Adrenal gland (tissue), 12 donors: Measurements from ENCODE around the gene PRR33. TPM values are rescaled to one million over a fixed set of nuclear protein-coding genes. Genes with fewer than 3 reads are reported as not detected.

ENCODE experiments used
- DNase-seq, 7 donors: peaks; one replicate each; pipeline ENCODE4 v3.0.0-alpha.2; 2019 to 2020
- H3K27ac ChIP-seq, 5 donors: fragments of 200-600 bp; sonication (generic) in 4 of 5; 1 replicate in 3 of 5; 2 replicates in 2 of 5; pipeline versions ENCODE4 v1.5.1 to v1.8.0; 2016 to 2020; ENCODE audit warnings: mild to moderate bottlenecking in 1 of 5
- H3K27me3 ChIP-seq: fragments of 200-600 bp; 2 replicates; pipeline ENCODE4 v1.8.0; 2021
- H3K36me3 ChIP-seq, 2 donors: fragments of 200-600 bp; replicated peaks in 1 of 2; 1 replicate in 1 of 2; 2 replicates in 1 of 2; pipeline versions ENCODE4 v1.5.1 to v1.8.0; 2018 to 2022
- H3K4me1 ChIP-seq, 2 donors: fragments of 200-600 bp; replicated peaks in 1 of 2; 1 replicate in 1 of 2; 2 replicates in 1 of 2; pipeline versions ENCODE4 v1.5.1 to v1.8.0; 2018 to 2021
- H3K4me3 ChIP-seq, 4 donors: fragments of 200-600 bp; sonication (generic) in 3 of 4; one replicate each; pipeline ENCODE4 v1.5.1; 2016 to 2018
- H3K9me3 ChIP-seq, 3 donors: fragments of 200-600 bp; sonication (generic) in 1 of 3; replicated peaks in 1 of 3; 1 replicate in 2 of 3; 2 replicates in 1 of 3; pipeline versions ENCODE4 v1.5.1 to v1.8.0; 2016 to 2021
- CTCF ChIP-seq, 6 experiments: fragments of 450-650 bp in 4 of 6; fragments of 200-600 bp in 2 of 6; sonication (generic) in 1 of 6; IDR thresholded peaks; 1 replicate in 5 of 6; 2 replicates in 1 of 6; pipeline versions ENCODE4 v1.5.1 to v1.8.0; 2016 to 2021; ENCODE audit warnings: antibody characterized with exemption in 6 of 6, mild to moderate bottlenecking in 2 of 6, moderate library complexity in 1 of 6
- POLR2A ChIP-seq, 2 donors: fragments of 450-650 bp; IDR thresholded peaks; one replicate each; pipeline ENCODE4 v1.6.1; 2017; ENCODE audit warnings: antibody characterized with exemption in 2 of 2, mild to moderate bottlenecking in 2 of 2, moderate library complexity in 1 of 2
- WGBS, 4 donors: extraction: QIAGEN DNeasy Blood & Tissue Kit in 2 of 4; methylation state at CpG; one replicate each; pipeline versions ENCODE4 v1.1.5 to v1.1.7; 2013 to 2017; 5-methylcytosine and 5-hydroxymethylcytosine counted together
- intact Hi-C, 2 donors: fragments of 100-400 bp; cut with DNase I; formaldehyde crosslinking; loops; one replicate each; pipeline versions ENCODE4 v1.14.1 to v1.15.0; 2022 to 2023
- microRNA-seq, 3 donors: library from miRNA; unstranded; fragments of <30 nt; microRNA quantifications; one replicate each; pipeline ENCODE4, GENCODE V29; 2017 to 2020
- polyA plus RNA-seq, 3 donors: library from polyadenylated mRNA; stranded (reverse); fragments of 200-250 nt in 2 of 3; fragments of 350-450 nt in 1 of 3; fragmentation: Illumina TruSeq in 1 of 3; extraction: RNeasy Lipid Tissue Mini Kit (QIAGEN cat#74804) in 1 of 3; gene quantifications; one replicate each; pipeline ENCODE4 v1.2.3, GENCODE V29; 2013 to 2014
- small RNA-seq, 2 donors: library from RNA; depleted of rRNA; stranded (forward); fragments of <200 nt; gene quantifications; one replicate each; pipeline ENCODE3, GENCODE V24; 2016
- total RNA-seq, 9 donors: library from RNA; depleted of rRNA in 4 of 9; stranded (reverse); fragments of >200 nt in 4 of 9; fragments of 120-200 nt in 1 of 9; fragmentation: NEBNext Ultra II Directional in 1 of 9; extraction: Animal tissue kit (Norgen Biotek cat#: 25700) in 1 of 9; gene quantifications; one replicate each; pipeline versions ENCODE4 v1.1.0 to v1.2.4, GENCODE V29; 2013 to 2023
- donor health status: healthy with polysubstance abuse.
- donor health status: Bipolar disorder and iron deficiency.
- donor health status: DM: yes; HTN: yes; CAD: no.
- donor health status: DM: no; HTN: no; CAD: no.
- donor health status: DM: no; HTN: no; CAD: no.
- donor health status: DM: yes; HTN: yes; CAD: no.

PRR33 gene
- total and polyA plus RNA-seq, 12 donors: 0.07 to 2.3 (median 0.25) TPM; not detected in 6

- peak in 2 of 7 donors; percentile 8 to 12 for DNase-seq
- Histone ChIP-seq H3K36me3 (no peaks in the 10 kb centered on the region), H3K4me3 (no peak overlapping the region), H3K27ac (peak overlapping the region in 2 of 5 donors; percentile 17 to 60), H3K27me3 (no peaks in the 10 kb centered on the region), H3K4me1 (peaks cover 32 to 33% of the 10 kb centered on the region in 2 donors), H3K9me3 (no peaks in the 10 kb centered on the region)
- TF ChIP-seq CTCF (IDR thresholded peaks at IDR 0.05) (no peak), POLR2A (IDR thresholded peaks at IDR 0.05) (no peak)
- WGBS, 4 donors: 76 to 86% (median 81%) methylated on average over 10 to 12 of the region's 12 CpGs
- intact Hi-C loops: loop anchor here (5.0 kb wide), 3 partner anchors 83 to 313 kb away; no protein-coding TSS in a partner anchor
Measured at GRCh38 chr11:1839204-1839923, 52.3 kb downstream of the PRR33 start.

- Histone ChIP-seq H3K4me1 (peaks cover 24 to 25% of the 10 kb centered on the region in 2 donors), H3K27ac (peak within 1 kb of the TSS in 2 of 5 donors; percentile 30 to 62), H3K4me3 (no peak within 1 kb of the TSS), H3K9me3 (no peaks in the 10 kb centered on the region), H3K36me3 (no peaks in the 10 kb centered on the region), H3K27me3 (no peaks in the 10 kb centered on the region)
- WGBS, 4 donors: 89 to 100% (median 92%) methylated on average over 7 to 32 of the region's 32 CpGs
- DNase-seq: peak in 4 of 7 donors; percentile 13 to 33 (median 25)
- TF ChIP-seq POLR2A (IDR thresholded peaks at IDR 0.05) (no peak), CTCF (IDR thresholded peaks at IDR 0.05) (no peak)
- intact Hi-C loops: loop anchor here (5.0 kb wide), 3 partner anchors 84 to 314 kb away; no protein-coding TSS in a partner anchor
Measured at GRCh38 chr11:1838426-1839144, 53.1 kb downstream of the PRR33 start, which contains the start of gene TNNI2. TSS of gene TNNI2 (plus strand) at chr11:1838981. CDS start at chr11:1839697, 716 bp downstream.

Small RNA genes within 50 kb of the gene (microRNA-seq; reads per million reads assigned to microRNA genes)
- gene MIR4298 (0 reads per million in 3 donors), gene MIR7847 (0 reads per million in 3 donors)

Small RNA genes within 50 kb of the gene (small RNA-seq; reads per million reads assigned to genes)
- gene AC051649.1 (0 reads per million in 2 donors), gene MIR4298 (0 reads per million in 2 donors)

Other genes with a start within 250 kb of the PRR33 start
- gene KRTAP5-6, start 194.7 kb downstream of the PRR33 start, total RNA-seq: under 1 TPM in 1 of 9 donors, not detected in 8; 0.61 TPM
- not detected for gene KRTAP5-6, start 194.7 kb downstream of the PRR33 start, polyA plus RNA-seq
- gene IFITM10, start 141.3 kb downstream of the PRR33 start, total RNA-seq: 100 to 1,000 TPM in 1 of 9 donors, 10 to 100 TPM in 7, under 1 TPM in 1; 0.28 to 112 (median 30.3) TPM
- gene IFITM10, start 141.3 kb downstream of the PRR33 start, polyA plus RNA-seq: 100 to 1,000 TPM in 1 of 3 donors, 10 to 100 TPM in 1, 1 to 10 TPM in 1; 6.3 to 267 (median 76.5) TPM
- gene CTSD, start 128.0 kb downstream of the PRR33 start, total RNA-seq: 1,000 to 10,000 TPM in 8 of 9 donors, 100 to 1,000 TPM in 1; 191 to 4,168 (median 2,220) TPM
- gene CTSD, start 128.0 kb downstream of the PRR33 start, polyA plus RNA-seq: 1,000 to 10,000 TPM in 2 of 3 donors, 100 to 1,000 TPM in 1; 641 to 1,561 (median 1,335) TPM
- 1 to 10 TPM in 1 of 9 donors, under 1 TPM in 2, not detected in 6; 0.44 to 1.2 (median 0.61) TPM for gene SYT8, start 56.9 kb downstream of the PRR33 start, total RNA-seq
- 1 to 10 TPM in 1 of 3 donors, under 1 TPM in 1, not detected in 1; 0.91 to 3.1 TPM for gene SYT8, start 56.9 kb downstream of the PRR33 start, polyA plus RNA-seq
- gene TNNI2, start 52.9 kb downstream of the PRR33 start, total RNA-seq: 10 to 100 TPM in 1 of 9 donors, 1 to 10 TPM in 3, under 1 TPM in 2, not detected in 3; 0.55 to 12.8 (median 1.9) TPM
- gene TNNI2, start 52.9 kb downstream of the PRR33 start, polyA plus RNA-seq: 10 to 100 TPM in 2 of 3 donors, 1 to 10 TPM in 1; 1.9 to 21.8 (median 12.0) TPM
- 100 to 1,000 TPM in 8 of 9 donors, 1 to 10 TPM in 1; 4.0 to 323 (median 245) TPM for gene LSP1, start 38.8 kb downstream of the PRR33 start, total RNA-seq
- 1,000 to 10,000 TPM in 1 of 3 donors, 100 to 1,000 TPM in 2; 319 to 1,341 (median 324) TPM for gene LSP1, start 38.8 kb downstream of the PRR33 start, polyA plus RNA-seq
- 10 to 100 TPM in 1 of 9 donors, 1 to 10 TPM in 4, under 1 TPM in 3, not detected in 1; 0.81 to 12.2 (median 4.4) TPM for gene TNNT3, start 27.8 kb upstream of the PRR33 start, total RNA-seq
- gene TNNT3, start 27.8 kb upstream of the PRR33 start, polyA plus RNA-seq: 10 to 100 TPM in 1 of 3 donors, 1 to 10 TPM in 2; 1.0 to 10.6 (median 5.8) TPM
- gene MRPL23, start 55.4 kb upstream of the PRR33 start, total RNA-seq: 100 to 1,000 TPM in 5 of 9 donors, 10 to 100 TPM in 4; 59.3 to 282 (median 155) TPM
- gene MRPL23, start 55.4 kb upstream of the PRR33 start, polyA plus RNA-seq: 1,000 to 10,000 TPM in 1 of 3 donors, 100 to 1,000 TPM in 1, 10 to 100 TPM in 1; 52.2 to 1,024 (median 323) TPM
- gene H19, start 105.9 kb upstream of the PRR33 start, total RNA-seq: over 10,000 TPM in 1 of 9 donors, 1,000 to 10,000 TPM in 7, 100 to 1,000 TPM in 1; 338 to 22,690 (median 1,947) TPM
- gene H19, start 105.9 kb upstream of the PRR33 start, polyA plus RNA-seq: 1,000 to 10,000 TPM; 2,807 to 6,219 (median 3,494) TPM
- 100 to 1,000 TPM in 5 of 9 donors, 10 to 100 TPM in 4; 41.8 to 693 (median 136) TPM for gene IGF2, start 247.5 kb upstream of the PRR33 start, total RNA-seq
- gene IGF2, start 247.5 kb upstream of the PRR33 start, polyA plus RNA-seq: 100 to 1,000 TPM in 2 of 3 donors, 10 to 100 TPM in 1; 96.5 to 307 (median 102) TPM